ENCODE measurements around the gene ELF5.

ELF5 gene

GRCh38 chr11:34468209-34468841 is 45.3 kb downstream of the ELF5 start:
- DNase-seq (ENCODE audit: insufficient read length, low spot score) (peak; percentile 22), FAIRE-seq (no peak)
- TF ChIP-seq TAF1 (IDR thresholded peaks at IDR 0.05; ENCODE audit: low read depth, low read length), result no peak
- no peak for TF ChIP-seq PAX5 (IDR thresholded peaks at IDR 0.05; ENCODE audit: insufficient read depth, low read length, severe bottlenecking)
- TF ChIP-seq SPI1 (IDR thresholded peaks at IDR 0.05; ENCODE audit: low read depth, low read length), result peak; percentile 38; the same call in 1 of the 2 replicates

DNA sequence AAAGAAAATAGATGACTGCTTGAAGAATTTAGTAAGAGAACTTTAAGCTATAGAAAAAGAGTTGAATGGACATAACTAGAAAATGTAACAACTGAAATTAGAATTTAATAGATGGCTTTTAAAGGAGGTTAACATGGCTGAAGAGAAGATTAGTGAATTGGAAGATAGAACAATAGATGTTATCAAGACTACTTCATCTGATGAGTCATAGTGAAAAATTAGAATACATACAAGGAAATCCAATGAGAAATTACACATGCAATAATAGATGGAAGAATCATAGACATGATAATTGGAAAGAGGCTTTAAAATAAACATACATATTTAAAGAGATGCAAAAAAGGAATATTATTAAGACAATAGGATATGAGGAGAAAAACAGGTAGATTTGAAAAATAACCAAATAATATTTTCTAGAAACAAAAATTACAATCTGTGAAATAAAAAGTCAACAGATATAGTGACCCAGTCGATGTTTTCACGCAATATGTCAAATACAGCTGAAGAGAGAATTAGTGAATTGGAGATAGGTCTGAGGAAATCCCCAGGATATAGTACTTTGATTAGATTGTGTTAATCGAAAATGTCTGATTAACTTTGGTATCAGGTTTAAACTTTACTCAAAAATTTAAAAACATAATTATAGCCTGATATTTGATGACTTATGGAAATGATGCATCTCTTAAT is 46.6 kb downstream of the ELF5 start:
- DNase-seq (ENCODE audit: insufficient read length, low spot score) (no peak), FAIRE-seq (no peak)
- TF ChIP-seq SPI1 (IDR thresholded peaks at IDR 0.05; ENCODE audit: low read depth, low read length) (no peak), PAX5 (IDR thresholded peaks at IDR 0.05; ENCODE audit: insufficient read depth, low read length, severe bottlenecking) (no peak), POLR2A (IDR thresholded peaks at IDR 0.05; ENCODE audit: low read depth, low read length) (no peak), TAF1 (IDR thresholded peaks at IDR 0.05; ENCODE audit: low read depth, low read length) (no peak), POU2F2 (IDR thresholded peaks at IDR 0.05; ENCODE audit: low read depth, low read length) (no peak), POLR2AphosphoS5 (IDR thresholded peaks at IDR 0.05; ENCODE audit: low read depth, low read length) (no peak)

DNA sequence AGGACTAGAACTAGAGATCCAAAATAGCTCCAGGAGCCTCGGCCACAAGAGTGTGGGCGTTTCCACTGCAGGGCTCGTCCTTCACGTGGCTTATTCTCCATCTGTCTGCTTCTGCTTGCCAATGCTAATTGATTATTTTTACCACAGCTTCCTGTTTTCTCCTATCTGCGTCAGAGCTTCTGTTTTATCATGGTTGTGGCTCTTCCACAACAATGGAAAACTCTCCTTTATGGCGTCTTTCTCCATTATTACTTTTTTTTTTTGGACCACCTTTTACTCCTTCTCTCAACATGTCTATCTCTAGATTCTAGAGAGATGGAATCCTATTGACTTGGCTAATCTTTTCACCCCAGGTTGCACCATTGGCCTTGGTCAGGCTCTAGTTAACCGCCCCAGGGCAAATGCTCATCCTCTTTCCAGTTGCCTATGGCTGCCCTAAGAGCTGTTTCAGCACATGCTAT is 49.0 kb downstream of the ELF5 start:
- DNase-seq (ENCODE audit: insufficient read length, low spot score) (no peak), FAIRE-seq (no peak)
- TF ChIP-seq PAX5 (IDR thresholded peaks at IDR 0.05; ENCODE audit: insufficient read depth, low read length, severe bottlenecking), result no peak
- no peak for TF ChIP-seq POU2F2 (IDR thresholded peaks at IDR 0.05; ENCODE audit: low read depth, low read length)
- TF ChIP-seq TAF1 (IDR thresholded peaks at IDR 0.05; ENCODE audit: low read depth, low read length), result no peak
- no peak for TF ChIP-seq POLR2AphosphoS5 (IDR thresholded peaks at IDR 0.05; ENCODE audit: low read depth, low read length)
- no peak for TF ChIP-seq POLR2A (IDR thresholded peaks at IDR 0.05; ENCODE audit: low read depth, low read length)
- no peak for TF ChIP-seq SPI1 (IDR thresholded peaks at IDR 0.05; ENCODE audit: low read depth, low read length)

GRCh38 chr11:34461215-34461614 is 52.4 kb downstream of the ELF5 start:
- no peak for TF ChIP-seq POU2F2 (IDR thresholded peaks at IDR 0.05; ENCODE audit: low read depth, low read length)
- FAIRE-seq (no peak), DNase-seq (ENCODE audit: insufficient read length, low spot score) (no peak)

DNA sequence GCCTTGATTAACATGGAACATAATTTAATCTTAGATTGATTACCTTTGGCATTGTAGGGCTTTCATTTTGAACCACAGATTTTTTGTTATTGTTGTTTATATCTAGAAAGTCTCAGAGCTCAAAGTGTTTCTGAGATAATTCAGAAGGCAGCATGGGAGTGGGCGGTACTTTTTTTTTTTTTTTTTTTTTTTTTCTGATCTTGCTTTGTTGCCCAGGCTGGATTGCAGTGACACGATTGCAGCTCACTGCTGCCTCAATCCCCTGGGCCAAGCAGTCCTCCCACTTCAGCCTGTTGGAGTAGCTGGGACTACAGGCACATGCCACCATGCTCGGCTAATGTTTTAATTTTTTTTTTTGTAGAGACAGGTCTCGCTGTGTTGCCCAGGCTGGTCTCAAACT is 53.3 kb downstream of the ELF5 start:
- TF ChIP-seq POLR2AphosphoS5 (IDR thresholded peaks at IDR 0.05; ENCODE audit: low read depth, low read length), result no peak
- TF ChIP-seq POU2F2 (IDR thresholded peaks at IDR 0.05; ENCODE audit: low read depth, low read length), result no peak
- no peak for TF ChIP-seq SPI1 (IDR thresholded peaks at IDR 0.05; ENCODE audit: low read depth, low read length)
- no peak for TF ChIP-seq PAX5 (IDR thresholded peaks at IDR 0.05; ENCODE audit: insufficient read depth, low read length, severe bottlenecking)
- TF ChIP-seq POLR2A (IDR thresholded peaks at IDR 0.05; ENCODE audit: low read depth, low read length), result no peak
- no peak for TF ChIP-seq TAF1 (IDR thresholded peaks at IDR 0.05; ENCODE audit: low read depth, low read length)
- FAIRE-seq, result no peak
- DNase-seq (ENCODE audit: insufficient read length, low spot score), result no peak

GRCh38 chr11:34459507-34460162 is 54.0 kb downstream of the ELF5 start:
- no peak for TF ChIP-seq POLR2A (IDR thresholded peaks at IDR 0.05; ENCODE audit: low read depth, low read length)
- no peak for FAIRE-seq
- DNase-seq (ENCODE audit: insufficient read length, low spot score), result no peak

- DNase-seq (ENCODE audit: insufficient read length, low spot score), result no peak
These were observed 55.1 kb downstream of the ELF5 start for GRCh38 chr11:34458525-34458924.

GRCh38 chr11:34457607-34458006 is 56.0 kb downstream of the ELF5 start:
- FAIRE-seq, result no peak
- no peak for TF ChIP-seq POLR2A (IDR thresholded peaks at IDR 0.05; ENCODE audit: low read depth, low read length)
- no peak for DNase-seq (ENCODE audit: insufficient read length, low spot score)

More at GRCh38 chr11:34458525-34458924, 55.1 kb downstream of the ELF5 start:
- FAIRE-seq, result no peak
- TF ChIP-seq POLR2AphosphoS5 (IDR thresholded peaks at IDR 0.05; ENCODE audit: low read depth, low read length) (no peak), SPI1 (IDR thresholded peaks at IDR 0.05; ENCODE audit: low read depth, low read length) (no peak), PAX5 (IDR thresholded peaks at IDR 0.05; ENCODE audit: insufficient read depth, low read length, severe bottlenecking) (no peak), POLR2A (IDR thresholded peaks at IDR 0.05; ENCODE audit: low read depth, low read length) (no peak), TAF1 (IDR thresholded peaks at IDR 0.05; ENCODE audit: low read depth, low read length) (no peak), POU2F2 (IDR thresholded peaks at IDR 0.05; ENCODE audit: low read depth, low read length) (no peak)

GRCh38 chr11:34454308-34455032 is 59.1 kb downstream of the ELF5 start:
- TF ChIP-seq TAF1 (IDR thresholded peaks at IDR 0.05; ENCODE audit: low read depth, low read length), result no peak
- no peak for TF ChIP-seq POLR2AphosphoS5 (IDR thresholded peaks at IDR 0.05; ENCODE audit: low read depth, low read length)
- TF ChIP-seq POLR2A (IDR thresholded peaks at IDR 0.05; ENCODE audit: low read depth, low read length), result no peak
- TF ChIP-seq SPI1 (IDR thresholded peaks at IDR 0.05; ENCODE audit: low read depth, low read length), result no peak
- FAIRE-seq (no peak), DNase-seq (ENCODE audit: insufficient read length, low spot score) (no peak)

GRCh38 chr11:34451053-34451452 is 62.5 kb downstream of the ELF5 start:
- TF ChIP-seq PAX5 (IDR thresholded peaks at IDR 0.05; ENCODE audit: insufficient read depth, low read length, severe bottlenecking) (no peak), POLR2AphosphoS5 (IDR thresholded peaks at IDR 0.05; ENCODE audit: low read depth, low read length) (no peak), POLR2A (IDR thresholded peaks at IDR 0.05; ENCODE audit: low read depth, low read length) (no peak), SPI1 (IDR thresholded peaks at IDR 0.05; ENCODE audit: low read depth, low read length) (no peak), TAF1 (IDR thresholded peaks at IDR 0.05; ENCODE audit: low read depth, low read length) (no peak), POU2F2 (IDR thresholded peaks at IDR 0.05; ENCODE audit: low read depth, low read length) (no peak)
- DNase-seq (ENCODE audit: insufficient read length, low spot score) (no peak), FAIRE-seq (no peak)

Measured in GM12891 (cell line).